H1 (cell line): Measurements from ENCODE around the gene SMCHD1. TPM values are rescaled to one million over a fixed set of nuclear protein-coding genes. Genes with fewer than 3 reads are reported as not detected.

Experiments used
- CTCF ChIA-PET: fragments of 300-600 bp; sonication (Branson Sonifier 250); formaldehyde crosslinking; loops from one replicate; lab custom pipeline; 2021; ENCODE audit not compliant: partially characterized antibody; lab: Charles Lee
- POLR2A ChIA-PET: fragments of 300-600 bp; sonication (Branson Sonifier 250); formaldehyde crosslinking; loops from one replicate; lab custom pipeline; 2021; ENCODE audit warnings: inconsistent platforms; ENCODE audit not compliant: partially characterized antibody; lab: Charles Lee
- DNase-seq, 2 experiments: peaks; one replicate each; pipeline versions ENCODE4 v3.0.0 to v3.0.0-alpha.2; 2010 to 2022; ENCODE audit warnings: low spot score in 2 of 2, low read depth in 1 of 2, mixed read lengths in 1 of 2
- FAIRE-seq: peaks from 2 replicates; lab custom pipeline; 2011; peaks lifted over from hg19 to GRCh38; lab: Jason Lieb, UNC
- H2AFZ ChIP-seq: 2 replicates; pipeline ENCODE4 v1.8.1; 2012; ENCODE audit warnings: low read length, inconsistent platforms
- H2AK5ac ChIP-seq: 2 replicates; pipeline ENCODE4 v1.6.1; 2013; ENCODE audit warnings: low read depth, low read length
- H2BK120ac ChIP-seq: replicated peaks from 2 replicates; pipeline ENCODE3; 2013; ENCODE audit warnings: low read depth, low read length, inconsistent platforms
- H2BK12ac ChIP-seq: 2 replicates; pipeline ENCODE4 v1.6.1; 2013; ENCODE audit warnings: low read depth, low read length
- H2BK15ac ChIP-seq: 2 replicates; pipeline ENCODE4 v1.6.1; 2013; ENCODE audit warnings: low read length
- H2BK20ac ChIP-seq: 2 replicates; pipeline ENCODE4 v1.6.1; 2013; ENCODE audit warnings: low read length
- H2BK5ac ChIP-seq: 2 replicates; pipeline ENCODE4 v1.6.1; 2013; ENCODE audit warnings: low read depth, low read length
- H3K14ac ChIP-seq: 2 replicates; pipeline ENCODE4 v1.6.1; 2013; ENCODE audit warnings: inconsistent platforms; ENCODE audit not compliant: insufficient read length
- H3K18ac ChIP-seq: 2 replicates; pipeline ENCODE4 v1.6.1; 2013; ENCODE audit warnings: low read length; ENCODE audit errors: extremely low read depth
- H3K23ac ChIP-seq: 2 replicates; pipeline ENCODE4 v1.6.1; 2013; ENCODE audit warnings: inconsistent platforms; ENCODE audit not compliant: insufficient read length
- H3K23me2 ChIP-seq: 2 replicates; pipeline ENCODE4 v1.6.1; 2013; ENCODE audit warnings: low read depth, low read length
- H3K27ac ChIP-seq: 2 replicates; pipeline ENCODE4 v1.6.1; 2011; ENCODE audit warnings: low read depth, low read length, inconsistent platforms
- H3K27me3 ChIP-seq, 4 experiments: replicated peaks in 1 of 4; 1 replicate in 1 of 4; 2 replicates in 3 of 4; pipeline versions ENCODE4 v1.6.1 to v1.8.1; 2011 to 2013; ENCODE audit warnings: low read length in 3 of 4, mild to moderate bottlenecking in 3 of 4, inconsistent platforms in 2 of 4, mixed read lengths in 2 of 4, moderate library complexity in 1 of 4; ENCODE audit not compliant: control insufficient read depth in 3 of 4, insufficient read depth in 3 of 4; ENCODE audit errors: extremely low read depth in 1 of 4
- H3K36me3 ChIP-seq, 4 experiments: 2 replicates each; pipeline versions ENCODE4 v1.6.1 to v1.8.1; 2011 to 2013; ENCODE audit warnings: mild to moderate bottlenecking in 4 of 4, low read length in 3 of 4, moderate library complexity in 2 of 4, control low read depth in 1 of 4, inconsistent platforms in 1 of 4; ENCODE audit not compliant: insufficient read depth in 4 of 4, control insufficient read depth in 2 of 4
- H3K4ac ChIP-seq: replicated peaks from 2 replicates; pipeline ENCODE3; 2013; ENCODE audit warnings: low read length, low read depth, mixed read lengths, inconsistent platforms; ENCODE audit not compliant: insufficient read length
- H3K4me1 ChIP-seq, 4 experiments: replicated peaks in 1 of 4; 1 replicate in 1 of 4; 2 replicates in 3 of 4; pipeline versions ENCODE4 v1.6.1 to v1.8.1; 2011 to 2013; ENCODE audit warnings: low read length in 3 of 4, inconsistent platforms in 2 of 4, mixed read lengths in 1 of 4; ENCODE audit not compliant: insufficient read depth in 4 of 4, control insufficient read depth in 3 of 4
- H3K4me2 ChIP-seq, 2 experiments: 2 replicates each; pipeline versions ENCODE4 v1.6.1 to v1.8.1; 2011 to 2013; ENCODE audit warnings: low read depth in 2 of 2, low read length in 2 of 2, control low read depth in 1 of 2, inconsistent platforms in 1 of 2, mild to moderate bottlenecking in 1 of 2; ENCODE audit not compliant: insufficient read depth in 1 of 2
- H3K4me3 ChIP-seq, 4 experiments: fragments of 200-600, 300-600 bp in 1 of 4; sonication (generic), shearing (Covaris generic), sonication (Bioruptor Twin) in 1 of 4; 2 replicates each; pipeline versions ENCODE4 v1.5.1 to v1.8.1; 2011 to 2016; ENCODE audit warnings: low read length in 4 of 4, low read depth in 3 of 4, control low read depth in 2 of 4, inconsistent platforms in 2 of 4, mild to moderate bottlenecking in 2 of 4, mixed read lengths in 1 of 4, moderate library complexity in 1 of 4; ENCODE audit not compliant: insufficient read depth in 2 of 4; ENCODE audit errors: extremely low read depth in 1 of 4
- H3K56ac ChIP-seq: replicated peaks from 2 replicates; pipeline ENCODE3; 2013; ENCODE audit warnings: low read depth, mild to moderate bottlenecking, mixed read lengths, low read length, inconsistent platforms; ENCODE audit not compliant: insufficient read length
- H3K79me1 ChIP-seq: 2 replicates; pipeline ENCODE4 v1.6.1; 2013; ENCODE audit warnings: low read depth, low read length, control low read depth
- H3K79me2 ChIP-seq, 2 experiments: 2 replicates each; pipeline versions ENCODE4 v1.6.1 to v1.8.1; 2012 to 2013; ENCODE audit warnings: low read length in 2 of 2, mild to moderate bottlenecking in 2 of 2, inconsistent platforms in 1 of 2; ENCODE audit not compliant: insufficient read depth in 2 of 2, control insufficient read depth in 1 of 2
- H3K9ac ChIP-seq, 4 experiments: replicated peaks in 1 of 4; 1 replicate in 1 of 4; 2 replicates in 3 of 4; pipeline versions ENCODE4 v1.6.1 to v1.8.1; 2011 to 2013; ENCODE audit warnings: low read depth in 3 of 4, low read length in 3 of 4, control low read depth in 2 of 4, mild to moderate bottlenecking in 2 of 4, moderate library complexity in 2 of 4, inconsistent platforms in 1 of 4; ENCODE audit errors: extremely low read depth in 1 of 4
- H3K9me3 ChIP-seq, 2 experiments: 2 replicates each; pipeline versions ENCODE4 v1.6.1 to v1.8.1; 2012 to 2013; ENCODE audit warnings: mild to moderate bottlenecking in 2 of 2, moderate library complexity in 2 of 2, control low read depth in 1 of 2, inconsistent platforms in 1 of 2, low read depth in 1 of 2, low read length in 1 of 2, mixed read lengths in 1 of 2; ENCODE audit not compliant: insufficient read depth in 2 of 2
- H4K20me1 ChIP-seq, 2 experiments: replicated peaks in 1 of 2; 2 replicates each; pipeline versions ENCODE3 to v1.8.1; 2011 to 2013; ENCODE audit warnings: inconsistent platforms in 2 of 2, low read length in 2 of 2, mild to moderate bottlenecking in 1 of 2; ENCODE audit not compliant: insufficient read depth in 2 of 2, control insufficient read depth in 1 of 2
- H4K5ac ChIP-seq: 2 replicates; pipeline ENCODE4 v1.6.1; 2013; ENCODE audit warnings: low read length, low read depth, mixed read lengths, inconsistent platforms; ENCODE audit not compliant: insufficient read length
- H4K8ac ChIP-seq: 2 replicates; pipeline ENCODE4 v1.8.0; 2013; ENCODE audit warnings: mild to moderate bottlenecking, moderate library complexity, low read length, inconsistent platforms; ENCODE audit not compliant: insufficient read depth; ENCODE audit errors: extremely low read depth
- H4K91ac ChIP-seq: replicated peaks from 2 replicates; pipeline ENCODE3; 2013; ENCODE audit warnings: low read length, mixed read lengths, inconsistent platforms; ENCODE audit not compliant: insufficient read length
- BRCA1 ChIP-seq: IDR thresholded peaks from 2 replicates; pipeline ENCODE4 v1.6.1; 2012; ENCODE audit warnings: low read depth, low read length, improper control_type of control experiment
- FOSL1 ChIP-seq: IDR thresholded peaks from 2 replicates; pipeline ENCODE4 v1.6.1; 2011; ENCODE audit warnings: mild to moderate bottlenecking, low read depth, low read length, moderate library complexity; ENCODE audit not compliant: insufficient read depth
- JUN ChIP-seq: IDR thresholded peaks from 2 replicates; pipeline ENCODE4 v1.6.1; 2011; ENCODE audit warnings: low read depth, mild to moderate bottlenecking, improper control_type of control experiment, low read length
- TEAD4 ChIP-seq: IDR thresholded peaks from 2 replicates; pipeline ENCODE4 v1.6.1; 2012; ENCODE audit warnings: low read depth, low read length, inconsistent platforms, mixed read lengths
- USF2 ChIP-seq: IDR thresholded peaks from 2 replicates; pipeline ENCODE4 v1.6.1; 2011; ENCODE audit warnings: low read length, improper control_type of control experiment
- YY1 ChIP-seq: IDR thresholded peaks from 2 replicates; pipeline ENCODE4 v1.6.1; 2011; ENCODE audit warnings: low read depth, mild to moderate bottlenecking, low read length
- ZNF274 ChIP-seq: IDR thresholded peaks from 2 replicates; pipeline ENCODE4 v1.7.0; 2012; ENCODE audit warnings: low read length, borderline replicate concordance; ENCODE audit errors: extremely low read depth
- WGBS, 2 experiments: shearing (Covaris generic) in 1 of 2; methylation state at CpG; one replicate each; pipeline versions ENCODE4 v1.1.6 to v1.1.7; 2013 to 2015; ENCODE audit warnings: low lambda C conversion rate in 2 of 2, mixed read lengths in 2 of 2, inconsistent platforms in 1 of 2, low coverage in 1 of 2, missing lambda C conversion rate in 1 of 2; ENCODE audit not compliant: insufficient replicate concordance in 2 of 2, insufficient coverage in 1 of 2, insufficient read length in 1 of 2; ENCODE audit errors: extremely low coverage in 1 of 2, missing lambda C conversion rate in 1 of 2; 5-methylcytosine and 5-hydroxymethylcytosine counted together
- polyA plus RNA-seq, 7 experiments: library from polyadenylated mRNA; depleted of rRNA in 3 of 7; stranded (reverse) in 5 of 7; unstranded in 2 of 7; fragments of >200 nt in 5 of 7; fragments of 200-250 nt in 2 of 7; gene quantifications; 1 replicate in 5 of 7; 2 replicates in 1 of 7; 4 replicates in 1 of 7; pipeline versions ENCODE4 v1.2.1 to v1.2.3, GENCODE V29; 2011 to 2013; ENCODE audit warnings: missing spikeins in 2 of 7, mixed read lengths in 2 of 7
- total RNA-seq: library from RNA; stranded (reverse); fragmentation: NEBNext Ultra II Directional; extraction: Animal tissue kit (Norgen Biotek cat#: 25700); gene quantifications from 2 replicates; pipeline ENCODE4 v1.2.1, GENCODE V29; 2021

The SMCHD1 gene
- total and polyA plus RNA-seq, 2 of the 8 experiments (the other 6 are each of a cell fraction or from before 2014, with no cell fraction given) = 9.3 to 32.0 TPM

GRCh38 chr18:2729757-2730156, 74.2 kb downstream of the SMCHD1 start:
- Histone ChIP-seq H3K4me2 (no peak overlapping the region), H3K23me2 (no peaks in the 10 kb centered on the region), H4K5ac (no peak overlapping the region), H2BK12ac (no peak overlapping the region), H3K9ac (no peak overlapping the region), H2BK15ac (no peak overlapping the region), H3K14ac (no peak overlapping the region), H3K79me1 (no peaks in the 10 kb centered on the region), H3K36me3 (peaks cover 0 to 58% (median 12%) of the 10 kb centered on the region in 4 experiments; a peak in 7 of 8 replicates), H2AFZ (no peak overlapping the region), H4K20me1 (no peaks in the 10 kb centered on the region), H4K8ac (no peak overlapping the region), H3K18ac (no peak overlapping the region), H3K79me2 (no peaks in the 10 kb centered on the region), H3K27ac (no peak overlapping the region), H4K91ac (no peak overlapping the region), H2AK5ac (no peak overlapping the region), H3K4me3 (no peak overlapping the region), H3K27me3 (no peaks in the 10 kb centered on the region), H3K56ac (no peak overlapping the region), H3K23ac (no peak overlapping the region), H3K4ac (no peak overlapping the region), H2BK20ac (no peak overlapping the region), H3K4me1 (no peaks in the 10 kb centered on the region), H2BK120ac (no peak overlapping the region), H2BK5ac (no peak overlapping the region), H3K9me3 (no peaks in the 10 kb centered on the region)
- FAIRE-seq (no peak), DNase-seq (no peak)
- ChIA-PET POLR2A (no interaction called here), CTCF (interaction anchor here (0.8 kb wide), 1 partner anchor 12 kb away, joined by 3 read pairs; no protein-coding TSS in a partner anchor)
- WGBS, 2 experiments = 87% methylated on average over 1 of the region's 1 CpG; no CpG with 5 or more reads in 1 of the 2 experiments
- TF ChIP-seq USF2 = no peak
- no peak for TF ChIP-seq FOSL1
- TF ChIP-seq YY1 = no peak
- no peak for TF ChIP-seq ZNF274
- TF ChIP-seq BRCA1 = no peak
- TF ChIP-seq JUN = no peak
- TF ChIP-seq TEAD4 = no peak
